ENCODE results near the gene UMODL1.

UMODL1 gene

DNA sequence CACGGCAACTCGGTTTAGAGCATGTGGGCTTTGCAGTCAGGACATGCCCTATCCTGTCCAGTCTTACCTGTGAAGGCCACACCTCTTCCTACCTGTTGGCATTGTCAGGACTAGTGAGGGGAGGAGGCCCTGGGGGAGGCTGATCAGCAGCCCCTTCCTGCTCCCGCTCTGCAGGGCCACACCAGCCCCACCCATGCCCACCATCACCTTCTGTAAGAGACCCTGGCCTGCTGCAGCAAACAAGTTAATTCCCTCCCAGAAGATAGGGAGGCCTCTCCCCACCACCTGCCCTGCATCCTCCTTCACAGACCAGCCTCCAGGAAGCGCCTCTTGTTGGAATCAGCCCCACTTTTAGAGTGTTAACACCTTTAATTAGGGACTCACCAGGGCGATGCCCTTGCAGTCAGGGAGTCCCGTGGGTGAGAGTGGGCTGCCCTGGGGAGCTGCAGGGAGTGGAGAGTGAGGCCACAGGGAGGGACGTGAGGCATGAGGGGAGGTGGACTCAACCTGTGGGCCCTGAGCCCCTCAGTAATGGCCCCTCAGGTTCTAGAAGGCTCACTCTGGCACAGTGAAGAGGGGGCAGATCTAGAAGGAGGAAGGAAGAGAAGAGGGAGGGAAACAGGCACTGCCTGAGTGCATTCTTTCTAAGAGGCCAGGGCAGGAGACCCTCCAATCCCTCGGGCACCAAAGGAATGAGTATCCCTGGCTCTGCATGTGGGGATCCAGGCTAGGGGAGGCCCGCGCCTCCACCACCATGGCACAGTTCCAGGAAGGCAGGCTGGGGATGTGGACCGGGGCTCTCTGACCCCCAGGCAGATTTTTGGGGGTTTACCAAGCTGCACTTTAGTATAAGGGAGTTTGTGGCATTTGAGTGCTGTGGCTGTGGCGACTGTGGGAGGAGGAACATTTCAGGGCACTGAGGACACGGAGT, 8.2 kb downstream of the UMODL1 start:
- no peak for DNase-seq (ENCODE audit: low spot score)

GRCh38 chr21:42079939-42080787, 9.0 kb downstream of the UMODL1 start:
- DNase-seq (ENCODE audit: low spot score), result no peak

- peak; percentile 38 for DNase-seq (ENCODE audit: low spot score)
These were observed 9.6 kb downstream of the UMODL1 start for GRCh38 chr21:42080788-42081083.

- no peak for DNase-seq (ENCODE audit: low spot score)
These were observed 10.0 kb downstream of the UMODL1 start for GRCh38 chr21:42081138-42081537.

- no peak for DNase-seq (ENCODE audit: low spot score)
These were observed 10.8 kb downstream of the UMODL1 start for GRCh38 chr21:42081931-42082381.

- no peak for DNase-seq (ENCODE audit: low spot score)
These were observed 11.6 kb downstream of the UMODL1 start for GRCh38 chr21:42082501-42083360.

DNA sequence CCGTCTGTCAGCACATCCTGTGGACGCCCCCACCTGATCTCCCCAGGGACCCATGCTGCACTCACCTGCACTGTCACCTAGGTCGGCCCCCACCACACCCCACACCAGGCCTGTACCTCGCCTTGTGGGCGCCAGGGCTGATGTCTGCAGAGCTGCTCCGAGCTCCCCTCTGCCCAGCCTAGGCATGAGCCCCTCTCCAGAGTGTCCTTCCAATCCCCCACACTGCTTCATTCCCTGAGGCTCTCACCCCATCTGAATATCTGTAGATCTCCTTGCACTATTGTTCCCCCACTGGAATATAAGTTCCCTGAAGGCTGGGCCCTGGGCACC, 12.2 kb downstream of the UMODL1 start:
- no peak for DNase-seq (ENCODE audit: low spot score)

GRCh38 chr21:42084079-42084478, 13.0 kb downstream of the UMODL1 start:
- DNase-seq (ENCODE audit: low spot score), result no peak

GRCh38 chr21:42085246-42086077, 14.3 kb downstream of the UMODL1 start:
- DNase-seq (ENCODE audit: low spot score), result no peak

DNA sequence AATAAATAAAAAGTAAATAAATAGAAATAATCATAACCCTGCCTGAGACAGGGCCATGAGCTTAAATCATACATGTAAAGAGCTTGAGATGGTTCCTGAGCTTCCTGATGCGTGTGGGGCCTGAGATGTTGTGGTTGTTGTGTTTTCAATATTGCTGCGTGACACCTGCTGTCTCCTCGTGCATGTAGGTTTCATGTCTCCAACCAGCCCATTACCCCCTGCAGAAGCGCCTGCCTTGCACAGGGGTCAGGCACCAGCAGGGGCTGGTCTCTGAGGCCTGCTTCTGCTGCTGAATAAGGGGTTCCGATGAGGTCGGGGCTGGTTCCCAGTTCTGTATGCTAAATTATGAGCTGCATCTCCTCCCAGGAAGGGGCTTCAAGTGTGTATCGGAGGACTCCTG, 15.9 kb downstream of the UMODL1 start:
- no peak for DNase-seq (ENCODE audit: low spot score)

DNA sequence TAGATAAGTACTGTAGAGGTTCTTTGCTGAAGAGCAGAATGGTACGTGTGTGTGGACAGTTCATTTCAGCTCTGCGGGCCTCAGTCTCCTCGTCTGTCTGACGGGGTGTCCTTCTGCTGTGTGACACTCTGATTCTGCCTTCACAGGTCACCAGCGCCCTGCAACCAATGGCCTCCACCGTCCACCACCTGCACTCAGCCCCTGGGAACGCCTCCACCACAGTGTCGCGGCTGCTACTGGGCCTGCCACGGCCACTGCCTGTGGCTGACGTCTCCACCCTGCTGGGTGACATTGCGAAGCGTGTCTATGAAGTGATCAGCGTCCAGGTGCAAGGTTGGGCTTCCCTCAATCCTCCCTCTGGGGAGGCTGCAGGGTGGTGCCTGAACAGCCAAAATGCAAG, 17.0 kb downstream of the UMODL1 start:
- no peak for DNase-seq (ENCODE audit: low spot score)

GRCh38 chr21:42088658-42089057, 17.5 kb downstream of the UMODL1 start:
- DNase-seq (ENCODE audit: low spot score), result no peak

DNA sequence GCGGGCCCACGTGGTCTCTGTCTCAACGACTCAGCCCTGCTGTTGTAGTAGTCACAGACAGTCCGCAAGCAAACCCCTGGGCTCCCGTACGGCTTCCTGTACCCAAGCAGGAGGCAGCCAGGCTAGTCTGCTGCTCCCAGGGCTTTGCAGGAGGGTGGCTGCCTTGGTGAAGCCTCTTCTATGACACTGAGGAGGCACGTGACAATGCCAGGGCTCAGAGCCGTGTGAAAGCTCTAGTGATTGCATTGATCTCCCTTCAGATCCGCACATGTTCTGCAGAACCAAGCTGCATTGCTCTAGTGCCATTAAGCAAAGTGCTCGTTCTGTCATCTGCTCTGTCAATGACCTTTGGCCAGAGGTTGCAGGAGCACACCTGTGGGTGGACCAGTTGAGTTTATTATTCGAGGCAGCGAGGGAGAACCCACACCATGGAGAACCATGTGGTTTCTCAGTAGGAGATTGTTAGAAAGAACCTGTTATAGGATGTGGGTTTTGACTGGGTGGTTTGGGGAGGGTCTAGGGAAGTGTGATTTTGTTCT, 18.0 kb downstream of the UMODL1 start:
- DNase-seq (ENCODE audit: low spot score), result no peak

GRCh38 chr21:42089665-42090310, 18.7 kb downstream of the UMODL1 start:
- DNase-seq (ENCODE audit: low spot score), result no peak

GRCh38 chr21:42091899-42092508, 20.9 kb downstream of the UMODL1 start:
- DNase-seq (ENCODE audit: low spot score), result no peak

DNA sequence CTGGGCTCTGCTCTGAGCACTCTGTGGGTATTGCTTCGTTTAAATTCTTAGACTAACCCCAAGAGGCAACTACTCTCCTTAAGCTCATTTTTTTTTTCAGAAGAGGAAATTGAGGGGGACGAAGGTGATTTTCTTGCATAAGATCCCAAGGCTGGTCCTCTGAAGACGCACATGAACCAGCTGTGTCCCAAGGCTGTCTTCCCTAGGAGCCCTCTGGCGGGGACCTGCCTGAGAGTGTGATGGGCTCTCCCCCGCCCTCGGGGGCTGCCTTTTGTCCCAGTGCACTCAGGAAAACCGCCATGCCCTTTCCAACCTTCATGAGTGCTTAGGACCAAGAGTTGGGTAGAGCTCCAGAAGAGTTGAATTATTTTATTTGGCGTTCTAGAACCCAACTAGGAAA, 21.7 kb downstream of the UMODL1 start:
- DNase-seq (ENCODE audit: low spot score), result no peak

GRCh38 chr21:42093186-42093585, 22.1 kb downstream of the UMODL1 start:
- DNase-seq (ENCODE audit: low spot score), result no peak

- DNase-seq (ENCODE audit: low spot score), result peak; percentile 58
These were observed 22.9 kb downstream of the UMODL1 start for GRCh38 chr21:42093991-42094421.

DNA sequence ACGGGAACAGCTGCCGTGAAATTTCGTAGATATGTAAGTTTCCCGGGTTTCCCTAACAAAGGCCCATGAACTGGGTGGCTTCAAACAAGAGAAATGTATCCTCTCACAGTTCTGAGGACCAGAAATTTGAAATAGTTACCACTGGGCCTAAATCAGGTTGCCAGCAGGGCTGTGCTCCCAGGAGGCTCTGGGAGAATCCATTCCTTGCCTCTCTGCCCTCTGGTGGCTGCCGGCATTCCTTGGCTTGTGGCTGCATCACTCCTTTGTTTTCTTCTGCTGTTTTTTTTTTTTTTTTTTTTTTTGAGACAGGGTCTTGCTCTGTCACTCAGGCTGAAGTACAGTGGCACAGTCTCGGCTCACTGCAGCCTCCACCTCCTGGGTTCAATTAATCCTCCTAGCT, 23.7 kb downstream of the UMODL1 start:
- no peak for DNase-seq (ENCODE audit: low spot score)

GRCh38 chr21:42095581-42095980, 24.5 kb downstream of the UMODL1 start:
- DNase-seq (ENCODE audit: low spot score), result no peak

Measured in Ammon's horn (tissue), 1 donor.